ENCODE results near the gene DESI2. TPM values are rescaled to one million over a fixed set of nuclear protein-coding genes. Genes with fewer than 3 reads are reported as not detected.
"Not testable (repeated sequence)": the region's sequence is repeated elsewhere in the genome, so short reads cannot be mapped to it uniquely, and the experiment has no call there.

Gene DESI2
- total RNA-seq, 2 donors from 2014 or later = 28.4 to 31.6 TPM

- no peak for DNase-seq (ENCODE audit: low spot score)
- intact Hi-C loops (cut with DNase I) = no loop called here
Measured at GRCh38 chr1:244735876-244736561, 83.1 kb downstream of the DESI2 start.

- DNase-seq (ENCODE audit: low spot score); intact Hi-C loops (cut with DNase I): not testable (repeated sequence)
Measured at GRCh38 chr1:244739140-244739539, 86.2 kb downstream of the DESI2 start.

- intact Hi-C loops (cut with DNase I) = not testable (repeated sequence)
Measured at GRCh38 chr1:244740027-244740617, 87.2 kb downstream of the DESI2 start.

GRCh38 chr1:244741692-244742091, 88.8 kb downstream of the DESI2 start:
- intact Hi-C loops (cut with DNase I) = no loop called here
- DNase-seq (ENCODE audit: low spot score) = peak; percentile 44

More at GRCh38 chr1:244740027-244740617, 87.2 kb downstream of the DESI2 start:
- peak; percentile 64 for DNase-seq (ENCODE audit: low spot score)

GRCh38 chr1:244749230-244750016, 96.5 kb downstream of the DESI2 start:
- intact Hi-C loops (cut with DNase I) = no loop called here
- DNase-seq (ENCODE audit: low spot score) = no peak

- peak; percentile 55 for DNase-seq (ENCODE audit: low spot score)
- intact Hi-C loops (cut with DNase I) = no loop called here
Measured at GRCh38 chr1:244751271-244751895, 98.5 kb downstream of the DESI2 start.

- intact Hi-C loops (cut with DNase I) = no loop called here
- no peak for DNase-seq (ENCODE audit: low spot score)
Measured at GRCh38 chr1:244755673-244756072, 102.7 kb downstream of the DESI2 start.

GRCh38 chr1:244757091-244757939, 104.4 kb downstream of the DESI2 start:
- intact Hi-C loops (cut with DNase I) = no loop called here
- no peak for DNase-seq (ENCODE audit: low spot score)

Other genes starting within 250 kb of the DESI2 start
- gene ADSS2, start 201.2 kb upstream of the DESI2 start, total RNA-seq = 10 to 100 TPM; 30.8 to 31.8 TPM
- 1 to 10 TPM; 1.5 TPM for gene CATSPERE, start 191.9 kb upstream of the DESI2 start, total RNA-seq
- 10 to 100 TPM; 42.1 to 47.6 TPM for gene COX20, start 182.5 kb downstream of the DESI2 start, total RNA-seq
- gene HNRNPU, start 211.4 kb downstream of the DESI2 start, total RNA-seq = 100 to 1,000 TPM; 186 to 214 TPM